ENCODE measurements around the gene SYT13. TPM values are rescaled to one million over a fixed set of nuclear protein-coding genes. Genes with fewer than 3 reads are reported as not detected.

Gene SYT13
- total RNA-seq, 3 donors from 2014 or later: 7.5 to 28.6 (median 22.7) TPM

DNA sequence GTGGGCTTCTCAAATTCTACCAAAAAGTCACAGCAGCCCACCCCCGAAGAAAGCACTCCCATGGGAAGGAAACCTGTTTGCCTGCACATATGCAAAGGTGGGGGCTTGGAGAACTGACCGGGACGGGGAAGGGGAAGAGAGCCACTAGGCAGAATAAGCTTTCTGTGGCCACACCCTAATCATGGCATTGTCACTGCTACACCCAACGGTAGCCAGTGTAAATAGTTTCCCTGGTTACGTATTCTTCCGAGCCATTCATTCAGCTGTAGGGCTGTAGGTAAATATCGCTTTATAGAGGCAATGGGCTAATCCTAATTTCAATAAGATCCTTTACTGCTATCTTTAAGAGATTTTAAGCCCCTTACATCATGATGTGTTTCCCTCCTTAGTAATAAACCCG, 78.0 kb downstream of the SYT13 start:
- peaks cover 13% of the 10 kb centered on the region for H3K4me1 ChIP-seq (ENCODE audit: low read depth)
- H3K4me3 ChIP-seq: no peak overlapping the region
- DNase-seq (peak in 1 of 3 donors; percentile 31), ATAC-seq (peak; percentile 86)
- H3K36me3 ChIP-seq (ENCODE audit: low read depth): no peaks in the 10 kb centered on the region
- TF ChIP-seq, protein P1, sequence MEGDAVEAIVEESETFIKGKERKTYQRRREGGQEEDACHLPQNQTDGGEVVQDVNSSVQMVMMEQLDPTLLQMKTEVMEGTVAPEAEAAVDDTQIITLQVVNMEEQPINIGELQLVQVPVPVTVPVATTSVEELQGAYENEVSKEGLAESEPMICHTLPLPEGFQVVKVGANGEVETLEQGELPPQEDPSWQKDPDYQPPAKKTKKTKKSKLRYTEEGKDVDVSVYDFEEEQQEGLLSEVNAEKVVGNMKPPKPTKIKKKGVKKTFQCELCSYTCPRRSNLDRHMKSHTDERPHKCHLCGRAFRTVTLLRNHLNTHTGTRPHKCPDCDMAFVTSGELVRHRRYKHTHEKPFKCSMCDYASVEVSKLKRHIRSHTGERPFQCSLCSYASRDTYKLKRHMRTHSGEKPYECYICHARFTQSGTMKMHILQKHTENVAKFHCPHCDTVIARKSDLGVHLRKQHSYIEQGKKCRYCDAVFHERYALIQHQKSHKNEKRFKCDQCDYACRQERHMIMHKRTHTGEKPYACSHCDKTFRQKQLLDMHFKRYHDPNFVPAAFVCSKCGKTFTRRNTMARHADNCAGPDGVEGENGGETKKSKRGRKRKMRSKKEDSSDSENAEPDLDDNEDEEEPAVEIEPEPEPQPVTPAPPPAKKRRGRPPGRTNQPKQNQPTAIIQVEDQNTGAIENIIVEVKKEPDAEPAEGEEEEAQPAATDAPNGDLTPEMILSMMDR (IDR thresholded peaks at IDR 0.05): no peak
- intact Hi-C loops (cut with DNase I, micrococcal nuclease): no loop called here
- H3K9me3 ChIP-seq: no peaks in the 10 kb centered on the region

DNA sequence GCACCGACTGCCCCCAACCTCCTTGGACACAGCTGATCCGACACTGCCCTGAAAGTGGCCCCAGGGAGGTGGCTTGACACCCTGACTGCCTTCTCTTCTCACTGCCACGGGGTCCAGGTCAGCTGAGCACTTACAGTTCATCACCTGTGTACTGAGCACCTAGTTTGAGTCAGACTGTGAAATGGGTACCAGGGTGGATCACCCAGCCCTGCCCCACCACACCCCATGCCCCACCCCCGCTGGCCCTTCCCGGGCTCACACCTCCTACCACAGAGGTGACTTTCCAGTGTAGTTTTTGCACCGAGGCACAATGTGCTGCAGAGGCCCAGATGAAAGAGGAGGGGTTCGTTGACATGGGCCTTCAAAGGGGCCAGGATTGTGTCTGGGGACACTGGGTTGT, 80.2 kb downstream of the SYT13 start:
- ATAC-seq (no peak), DNase-seq (no peak)
- intact Hi-C loops (cut with DNase I, micrococcal nuclease): no loop called here
- Histone ChIP-seq H3K4me3 (no peak overlapping the region), H3K36me3 (ENCODE audit: low read depth) (no peaks in the 10 kb centered on the region), H3K9me3 (no peaks in the 10 kb centered on the region), H3K4me1 (ENCODE audit: low read depth) (peaks cover 13% of the 10 kb centered on the region)
- TF ChIP-seq, protein P1 (IDR thresholded peaks at IDR 0.05): no peak

DNA sequence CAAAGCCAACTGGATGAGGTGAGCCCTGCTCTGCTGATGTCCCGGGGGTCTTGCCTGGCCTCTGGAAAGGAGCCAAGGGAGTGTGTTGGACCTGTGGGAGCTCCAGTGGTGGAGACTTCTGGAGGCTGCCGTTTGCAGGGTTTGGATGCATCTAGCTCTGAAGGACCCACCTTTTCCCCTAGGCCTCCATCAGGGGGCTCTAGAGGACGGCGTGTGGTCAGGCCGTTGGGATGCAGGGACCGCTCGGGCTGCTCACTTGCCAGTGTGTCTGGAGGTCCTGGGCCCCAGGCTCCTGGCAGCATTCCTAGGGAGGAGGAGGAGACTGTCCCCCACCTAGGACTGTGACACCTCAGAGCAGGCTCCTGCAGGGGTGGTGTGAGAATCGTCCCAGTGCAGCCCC, 81.4 kb downstream of the SYT13 start:
- intact Hi-C loops (cut with DNase I, micrococcal nuclease): no loop called here
- no peak overlapping the region for H3K4me3 ChIP-seq
- H3K36me3 ChIP-seq (ENCODE audit: low read depth): no peaks in the 10 kb centered on the region
- ATAC-seq: no peak
- DNase-seq: no peak
- H3K9me3 ChIP-seq: no peaks in the 10 kb centered on the region
- peaks cover 13% of the 10 kb centered on the region for H3K4me1 ChIP-seq (ENCODE audit: low read depth)
- TF ChIP-seq, protein P1 (IDR thresholded peaks at IDR 0.05): no peak

DNA sequence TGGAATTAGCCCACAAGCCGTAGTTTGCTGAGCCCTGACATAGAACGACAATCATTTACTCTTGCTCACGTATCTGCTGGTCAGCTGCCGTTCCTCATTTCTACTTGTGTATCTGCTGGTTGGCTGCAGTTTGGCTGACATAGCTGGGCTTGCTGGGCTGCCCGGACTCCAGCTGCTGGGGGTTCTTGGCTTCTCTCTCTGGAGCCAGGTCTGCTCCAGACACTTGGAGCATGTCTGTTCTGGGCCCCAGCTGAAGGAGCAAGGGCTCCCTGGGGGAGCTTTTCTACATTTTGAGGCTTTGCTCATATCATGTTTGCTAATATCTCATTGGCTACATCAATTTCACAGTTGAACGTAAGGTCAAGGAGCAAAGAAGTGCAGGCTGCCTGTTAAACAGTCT, 92.4 kb downstream of the SYT13 start:
- DNase-seq (no peak), ATAC-seq (no peak)
- intact Hi-C loops (cut with DNase I, micrococcal nuclease): no loop called here
- Histone ChIP-seq H3K4me1 (ENCODE audit: low read depth) (no peaks in the 10 kb centered on the region), H3K4me3 (no peak overlapping the region), H3K9me3 (no peaks in the 10 kb centered on the region), H3K36me3 (ENCODE audit: low read depth) (no peaks in the 10 kb centered on the region)
- TF ChIP-seq, protein P1 (IDR thresholded peaks at IDR 0.05): no peak

Other genes starting within 250 kb of the SYT13 start
- 10 to 100 TPM in 2 of 3 donors, 1 to 10 TPM in 1; 7.6 to 25.2 (median 11.3) TPM for gene PRDM11, start 139.7 kb downstream of the SYT13 start, total RNA-seq

Data from mucosa of descending colon (tissue), 3 donors.